PFSK-1 (cell line): ENCODE data around the gene FAM168A.

Experiments used
- POLR2AphosphoS5 ChIP-seq: IDR thresholded peaks from 2 replicates; pipeline ENCODE4 v1.6.1; 2012; ENCODE audit warnings: low read depth, mild to moderate bottlenecking, control low read depth, low read length, moderate library complexity
- TAF1 ChIP-seq: IDR thresholded peaks from 2 replicates; pipeline ENCODE4 v1.6.1; 2012; ENCODE audit warnings: low read length, control low read depth, borderline replicate concordance; ENCODE audit not compliant: insufficient read depth
- TF ChIP-seq, protein P1 (sequence below), 2 experiments: IDR thresholded peaks; 2 replicates each; pipeline versions ENCODE4 v1.6.1 to v1.8.0; 2011 to 2012; ENCODE audit warnings: low read depth in 2 of 2, low read length in 2 of 2, control low read depth in 1 of 2, inconsistent platforms in 1 of 2, mild to moderate bottlenecking in 1 of 2, moderate library complexity in 1 of 2; ENCODE audit not compliant: insufficient read depth in 1 of 2

GRCh38 chr11:73401924-73402833, 195.7 kb downstream of the FAM168A start:
- TF ChIP-seq TAF1 (no peak), POLR2AphosphoS5 (no peak)
- TF ChIP-seq, protein P1, sequence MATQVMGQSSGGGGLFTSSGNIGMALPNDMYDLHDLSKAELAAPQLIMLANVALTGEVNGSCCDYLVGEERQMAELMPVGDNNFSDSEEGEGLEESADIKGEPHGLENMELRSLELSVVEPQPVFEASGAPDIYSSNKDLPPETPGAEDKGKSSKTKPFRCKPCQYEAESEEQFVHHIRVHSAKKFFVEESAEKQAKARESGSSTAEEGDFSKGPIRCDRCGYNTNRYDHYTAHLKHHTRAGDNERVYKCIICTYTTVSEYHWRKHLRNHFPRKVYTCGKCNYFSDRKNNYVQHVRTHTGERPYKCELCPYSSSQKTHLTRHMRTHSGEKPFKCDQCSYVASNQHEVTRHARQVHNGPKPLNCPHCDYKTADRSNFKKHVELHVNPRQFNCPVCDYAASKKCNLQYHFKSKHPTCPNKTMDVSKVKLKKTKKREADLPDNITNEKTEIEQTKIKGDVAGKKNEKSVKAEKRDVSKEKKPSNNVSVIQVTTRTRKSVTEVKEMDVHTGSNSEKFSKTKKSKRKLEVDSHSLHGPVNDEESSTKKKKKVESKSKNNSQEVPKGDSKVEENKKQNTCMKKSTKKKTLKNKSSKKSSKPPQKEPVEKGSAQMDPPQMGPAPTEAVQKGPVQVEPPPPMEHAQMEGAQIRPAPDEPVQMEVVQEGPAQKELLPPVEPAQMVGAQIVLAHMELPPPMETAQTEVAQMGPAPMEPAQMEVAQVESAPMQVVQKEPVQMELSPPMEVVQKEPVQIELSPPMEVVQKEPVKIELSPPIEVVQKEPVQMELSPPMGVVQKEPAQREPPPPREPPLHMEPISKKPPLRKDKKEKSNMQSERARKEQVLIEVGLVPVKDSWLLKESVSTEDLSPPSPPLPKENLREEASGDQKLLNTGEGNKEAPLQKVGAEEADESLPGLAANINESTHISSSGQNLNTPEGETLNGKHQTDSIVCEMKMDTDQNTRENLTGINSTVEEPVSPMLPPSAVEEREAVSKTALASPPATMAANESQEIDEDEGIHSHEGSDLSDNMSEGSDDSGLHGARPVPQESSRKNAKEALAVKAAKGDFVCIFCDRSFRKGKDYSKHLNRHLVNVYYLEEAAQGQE (IDR thresholded peaks at IDR 0.05; ENCODE audit: insufficient read depth in 1 of 2, low read depth in 2 of 2, low read length in 2 of 2), result no peak
